GM23338 (cell line): ENCODE results near the gene MED17.

Experiments used
- POLR2AphosphoS5 ChIP-seq: IDR thresholded peaks from 2 replicates; pipeline ENCODE4 v1.6.1; 2016; ENCODE audit warnings: antibody characterized with exemption, low read depth
- ZNF114 ChIP-seq: fragments of 250-450 bp; sonication (Bioruptor Pico); IDR thresholded peaks from 2 replicates; pipeline ENCODE4 v1.5.0; 2020; ENCODE audit warnings: mild to moderate bottlenecking, moderate library complexity

GRCh38 chr11:93842461-93842860 is 58.4 kb downstream of the MED17 start:
- TF ChIP-seq ZNF114 (CRISPR knock-in tag), result no peak
- no peak for TF ChIP-seq POLR2AphosphoS5
